Stimulated activated CD4-positive, alpha-beta T cell treated with anti-CD3 and anti-CD28 coated beads, TNF-alpha, amount 100 ng/mL, for 48 hours (primary cell): Measurements from ENCODE around the gene TMEM50A.
"Not testable (repeated sequence)": the region's sequence is repeated elsewhere in the genome, so short reads cannot be mapped to it uniquely, and the experiment has no call there.

Experiments used
- DNase-seq, 3 donors: peaks; one replicate each; pipeline ENCODE4 v3.0.0-alpha.2; 2020; ENCODE audit warnings: low read depth in 3 of 3

TMEM50A gene

DNA sequence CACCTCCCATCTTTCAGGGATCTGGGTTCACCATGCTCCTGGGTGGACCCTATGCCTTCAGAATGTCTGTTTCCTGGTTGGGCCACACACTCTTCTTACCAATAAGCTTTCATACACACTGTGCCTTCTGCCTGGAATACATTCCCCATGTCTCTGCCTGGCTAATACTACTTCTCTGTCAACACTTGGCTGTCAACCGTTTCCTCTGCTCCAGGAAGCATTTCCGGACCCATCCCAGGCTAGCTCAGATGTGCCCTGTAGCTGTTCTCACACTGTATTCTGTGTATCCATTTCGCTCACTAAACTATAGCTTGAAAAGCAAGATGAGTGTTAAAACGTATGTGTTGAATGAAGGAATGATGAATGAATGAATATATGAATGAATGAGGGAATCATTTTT lies 49.0 kb downstream of the TMEM50A start:
- not testable (repeated sequence) for DNase-seq

DNA sequence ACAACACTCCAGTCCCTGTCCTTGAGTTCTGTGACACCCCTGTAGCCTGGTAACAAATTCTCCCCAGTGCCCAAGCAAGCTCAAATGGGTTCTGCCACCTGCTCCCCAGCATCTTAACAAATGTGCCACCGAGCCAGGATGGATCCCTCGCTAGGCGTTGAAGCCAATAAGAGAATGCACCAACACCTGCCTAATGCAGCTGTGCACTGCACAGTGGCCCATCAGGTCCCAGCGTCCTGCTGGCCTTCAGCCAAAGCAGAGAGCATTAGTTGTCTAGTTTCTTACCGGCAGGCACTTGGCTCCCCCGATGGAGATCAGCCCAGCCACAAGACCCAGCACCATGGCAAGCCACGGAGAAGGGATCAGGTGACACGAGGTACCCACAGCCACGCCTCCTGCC lies 50.6 kb downstream of the TMEM50A start:
- DNase-seq, result not testable (repeated sequence)

DNA sequence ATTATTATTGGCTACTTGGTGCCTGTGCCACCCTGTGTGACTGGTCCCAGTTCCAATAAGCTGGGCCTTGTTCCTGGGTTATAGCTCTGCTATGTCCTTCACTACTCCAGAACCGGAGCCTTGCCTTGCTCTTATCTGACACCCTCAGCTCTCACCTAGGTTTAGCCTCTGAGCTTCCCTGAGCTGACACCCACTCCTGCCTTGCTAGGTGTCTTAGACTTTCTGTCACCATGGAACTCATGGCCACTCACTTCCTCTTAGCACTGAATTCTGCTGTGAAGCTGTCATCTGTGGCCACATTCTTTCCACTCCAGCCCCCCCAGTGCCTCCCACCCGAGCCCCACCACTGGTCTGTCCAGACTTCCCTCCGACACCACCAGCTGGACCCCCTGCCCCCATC lies 51.6 kb downstream of the TMEM50A start:
- not testable (repeated sequence) for DNase-seq

GRCh38 chr1:25392841-25393240 lies 54.7 kb downstream of the TMEM50A start:
- DNase-seq, result no peak

GRCh38 chr1:25397549-25397948 lies 59.4 kb downstream of the TMEM50A start:
- not testable (repeated sequence) for DNase-seq

DNA sequence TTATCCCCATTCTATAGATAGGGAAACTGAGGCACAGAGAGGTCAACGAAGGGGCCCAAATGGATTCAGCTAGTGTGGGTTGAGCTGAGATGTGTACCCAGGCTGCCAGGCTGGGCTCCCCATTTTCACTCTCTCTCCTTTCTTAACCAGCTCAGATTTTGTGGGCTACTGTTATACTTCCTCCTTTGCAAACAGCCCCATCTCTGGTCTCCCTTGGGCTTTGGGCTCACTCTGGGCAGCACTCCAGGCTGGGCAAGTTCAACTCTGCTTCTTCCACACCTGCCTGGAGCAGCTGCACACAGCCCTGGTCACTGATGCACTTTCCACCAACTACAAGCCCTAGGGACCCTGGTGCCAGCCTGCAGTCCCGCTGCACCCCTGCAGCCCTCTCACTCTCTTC lies 59.9 kb downstream of the TMEM50A start:
- DNase-seq, result not testable (repeated sequence)

DNA sequence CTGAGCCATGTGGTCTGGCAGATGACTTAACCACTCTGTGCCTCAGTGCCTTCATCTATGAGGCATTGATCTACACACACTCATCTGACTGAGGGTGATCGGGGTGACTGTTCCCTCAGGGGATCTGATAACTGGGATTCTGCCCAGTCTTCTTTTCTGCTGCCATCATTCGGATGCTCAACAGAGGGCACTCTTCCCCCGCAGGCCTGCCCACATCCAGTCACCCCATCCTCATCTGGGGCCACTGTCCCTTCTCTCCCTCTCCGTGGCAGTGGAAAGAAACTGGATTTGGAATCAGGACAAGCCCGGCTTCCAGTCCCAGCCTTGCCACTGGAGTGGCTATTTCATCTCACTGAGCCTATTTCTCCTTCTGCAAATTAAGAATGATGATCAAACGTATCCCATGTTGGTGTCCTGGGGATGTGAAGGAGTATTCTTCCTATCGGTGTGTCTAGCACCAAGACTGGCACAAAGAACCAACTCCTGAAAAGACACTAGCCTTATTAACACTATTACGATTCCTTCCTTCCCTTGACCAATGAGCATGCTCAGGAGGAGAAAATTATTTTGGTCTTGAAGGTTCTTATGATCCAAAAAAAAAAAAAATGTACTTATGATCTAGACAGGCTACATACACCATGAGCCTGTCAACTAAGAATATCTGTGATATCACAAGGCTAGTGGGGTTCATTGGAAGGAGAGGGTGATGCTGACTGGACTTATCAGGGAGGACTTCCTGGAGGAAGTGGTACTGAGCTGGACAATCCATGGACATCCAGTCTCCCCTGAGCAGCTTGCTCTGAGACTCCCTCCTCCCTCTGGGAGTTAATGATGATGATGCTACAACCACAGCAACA lies 65.0 kb downstream of the TMEM50A start:
- not testable (repeated sequence) for DNase-seq

GRCh38 chr1:25405731-25406305 lies 67.7 kb downstream of the TMEM50A start:
- not testable (repeated sequence) for DNase-seq

GRCh38 chr1:25409641-25410427 lies 71.7 kb downstream of the TMEM50A start:
- not testable (repeated sequence) for DNase-seq
